ENCODE data around the gene IRF7. TPM values are rescaled to one million over a fixed set of nuclear protein-coding genes. Genes with fewer than 3 reads are reported as not detected.
A peak's percentile ranks its signal among the peaks of the same experiment; 100 is the strongest.

IRF7 gene
- total RNA-seq, 5 donors from 2014 or later (not counting 1 experiment from before 2014, with no cell fraction given) = 58.9 to 128 (median 73.7) TPM

DNA sequence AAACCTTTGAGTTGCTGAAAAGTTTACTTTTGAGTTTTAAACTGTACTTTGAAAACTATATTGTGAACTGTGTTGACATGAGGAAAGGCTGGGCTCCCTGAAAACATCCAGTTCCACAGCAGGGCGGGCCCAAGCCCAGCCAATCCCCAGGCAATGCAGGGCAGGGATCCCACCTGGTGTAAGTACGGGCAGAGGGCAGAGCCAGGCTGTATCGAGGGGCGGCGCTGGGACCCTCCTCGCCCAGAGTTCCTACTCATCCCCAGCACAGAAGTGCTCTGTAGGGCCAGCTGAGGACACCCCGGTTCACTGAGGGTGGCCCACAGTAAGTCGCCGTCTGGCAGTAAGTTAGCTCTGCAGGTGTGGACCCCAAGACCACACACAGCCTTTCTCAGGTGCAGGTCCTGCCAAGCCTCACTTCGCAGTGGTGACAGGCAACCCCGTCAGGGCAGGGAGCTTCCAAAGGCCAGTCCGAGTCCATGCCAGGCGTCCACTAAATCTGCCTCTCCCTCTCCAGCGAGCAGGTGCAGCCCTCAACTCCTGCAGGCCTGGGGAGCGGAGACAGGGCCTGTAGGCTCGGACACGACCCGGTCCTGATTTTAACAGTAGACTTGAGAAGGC is 48.6 kb downstream of the IRF7 start:
- ATAC-seq (replicated peaks in 1 of 4) (no peak), DNase-seq (no peak)
- Mint-ChIP-seq H3K27me3 (no peaks in the 10 kb centered on the region), H3K36me3 (peaks cover 2% of the 10 kb centered on the region), H3K27ac (peak overlapping the region; percentile 75 to 90), H3K4me3 (peak overlapping the region; percentile 56 to 75 (median 65)), H3K4me1 (peaks cover 0 to 12% (median 3%) of the 10 kb centered on the region in 3 donors), H3K9me3 (no peaks in the 10 kb centered on the region)
- WGBS (ENCODE audit: insufficient coverage) = 93% methylated on average over 15 of the region's 18 CpGs
- Histone ChIP-seq H3K27ac (ENCODE audit: low read length) (no peak overlapping the region), H3K27me3 (replicated peaks in 1 of 2; ENCODE audit: control insufficient read depth in 2 of 2, extremely low read depth in 1 of 2, insufficient read depth in 2 of 2, low read length in 1 of 2) (peaks cover 0 to 5% of the 10 kb centered on the region in 2 experiments), H3K9me3 (no peaks in the 10 kb centered on the region), H3K36me3 (ENCODE audit: control insufficient read depth in 2 of 2, extremely low read depth in 1 of 2, insufficient read depth in 1 of 2, low read length in 1 of 2) (peaks cover 11 to 12% of the 10 kb centered on the region in 2 donors), H3K4me1 (ENCODE audit: control insufficient read depth in 1 of 2, extremely low read depth in 1 of 2, insufficient read depth in 2 of 2, low read length in 2 of 2) (peaks cover 0 to 24% of the 10 kb centered on the region in 2 experiments), H3K4me3 (ENCODE audit: control insufficient read depth in 1 of 2, extremely low read depth in 1 of 2, low read length in 1 of 2) (no peak overlapping the region)
- POLR2A ChIA-PET = no interaction called here
- CTCF ChIA-PET = interaction anchor here in 1 of 2 donors (0.7 kb wide), 1 partner anchor 155 kb away, joined by 3 read pairs; no protein-coding TSS in a partner anchor

DNA sequence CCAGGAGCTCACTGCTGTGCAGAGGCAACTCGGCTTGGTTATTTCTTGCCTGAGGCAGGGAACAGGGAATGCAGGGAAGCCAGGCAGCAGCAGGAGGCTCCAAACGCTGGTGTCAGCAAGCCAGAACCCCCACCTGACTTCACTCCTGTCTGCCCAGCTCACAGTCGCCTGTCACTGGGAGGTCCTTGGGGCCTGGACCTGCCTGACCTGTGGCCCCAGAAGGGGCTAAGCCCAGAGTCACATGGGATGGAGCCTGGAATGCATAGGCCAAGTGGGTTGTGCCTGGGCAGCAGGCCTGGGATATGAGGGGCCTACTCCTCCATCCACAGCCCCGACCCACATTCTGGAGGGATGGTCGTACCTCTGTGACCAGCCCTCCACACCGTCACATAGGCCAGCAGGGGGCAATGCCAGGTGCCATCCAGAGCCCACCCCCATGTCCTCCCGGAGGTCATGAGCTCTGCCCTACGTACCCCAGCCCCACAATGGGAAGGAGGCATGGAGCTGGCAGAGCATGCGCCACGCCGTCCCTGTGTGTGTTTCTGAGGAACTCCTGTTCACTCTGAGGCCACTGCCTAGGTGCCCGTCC is 49.7 kb downstream of the IRF7 start:
- Histone ChIP-seq H3K9me3 (no peaks in the 10 kb centered on the region), H3K4me1 (ENCODE audit: control insufficient read depth in 1 of 2, extremely low read depth in 1 of 2, insufficient read depth in 2 of 2, low read length in 2 of 2) (peaks cover 5 to 32% of the 10 kb centered on the region in 2 experiments), H3K27me3 (replicated peaks in 1 of 2; ENCODE audit: control insufficient read depth in 2 of 2, extremely low read depth in 1 of 2, insufficient read depth in 2 of 2, low read length in 1 of 2) (no peaks in the 10 kb centered on the region), H3K27ac (ENCODE audit: low read length) (no peak overlapping the region), H3K36me3 (ENCODE audit: control insufficient read depth in 2 of 2, extremely low read depth in 1 of 2, insufficient read depth in 1 of 2, low read length in 1 of 2) (peaks cover 11 to 12% of the 10 kb centered on the region in 2 donors), H3K4me3 (ENCODE audit: control insufficient read depth in 1 of 2, extremely low read depth in 1 of 2, low read length in 1 of 2) (no peak overlapping the region)
- ATAC-seq (replicated peaks in 1 of 4) = no peak
- POLR2A ChIA-PET = no interaction called here
- H3K36me3 Mint-ChIP-seq = peaks cover 2% of the 10 kb centered on the region
- H3K9me3 Mint-ChIP-seq = no peaks in the 10 kb centered on the region
- peaks cover 5 to 18% (median 12%) of the 10 kb centered on the region in 3 donors for H3K4me1 Mint-ChIP-seq
- CTCF ChIA-PET = interaction anchor here (0.7 kb wide), 2 partner anchors 13 to 156 kb away, joined by 3 read pairs; no protein-coding TSS in a partner anchor
- WGBS (ENCODE audit: insufficient coverage) = 93% methylated on average over 8 of the region's 12 CpGs
- DNase-seq = no peak
- H3K27me3 Mint-ChIP-seq = no peaks in the 10 kb centered on the region
- no peak overlapping the region for H3K4me3 Mint-ChIP-seq
- H3K27ac Mint-ChIP-seq = peak overlapping the region in 1 of 2 donors; percentile 55

- no peaks in the 10 kb centered on the region for H3K27me3 Mint-ChIP-seq
- peaks cover 2% of the 10 kb centered on the region for H3K36me3 Mint-ChIP-seq
- ATAC-seq (replicated peaks in 1 of 4) (no peak), DNase-seq (no peak)
- ChIA-PET POLR2A (no interaction called here), CTCF (interaction anchor here in 1 of 2 donors (0.5 kb wide), 1 partner anchor 276 kb away, joined by 4 read pairs; no protein-coding TSS in a partner anchor)
- H3K27ac Mint-ChIP-seq = no peak overlapping the region
- H3K4me1 Mint-ChIP-seq = peaks cover 15 to 21% (median 16%) of the 10 kb centered on the region in 3 donors
- peaks cover 11 to 12% of the 10 kb centered on the region in 2 donors for H3K36me3 ChIP-seq (ENCODE audit: control insufficient read depth in 2 of 2, extremely low read depth in 1 of 2, insufficient read depth in 1 of 2, low read length in 1 of 2)
- no peak overlapping the region for H3K27ac ChIP-seq (ENCODE audit: low read length)
- no peaks in the 10 kb centered on the region for H3K9me3 Mint-ChIP-seq
- no peaks in the 10 kb centered on the region for H3K9me3 ChIP-seq
- no peaks in the 10 kb centered on the region for H3K27me3 ChIP-seq (replicated peaks in 1 of 2; ENCODE audit: control insufficient read depth in 2 of 2, extremely low read depth in 1 of 2, insufficient read depth in 2 of 2, low read length in 1 of 2)
- H3K4me3 Mint-ChIP-seq = peak overlapping the region in 1 of 3 donors; percentile 3
- H3K4me1 ChIP-seq (ENCODE audit: control insufficient read depth in 1 of 2, extremely low read depth in 1 of 2, insufficient read depth in 2 of 2, low read length in 2 of 2) = peaks cover 5 to 36% of the 10 kb centered on the region in 2 experiments
- WGBS (ENCODE audit: insufficient coverage) = 96% methylated on average over 5 of the region's 12 CpGs
- H3K4me3 ChIP-seq (ENCODE audit: control insufficient read depth in 1 of 2, extremely low read depth in 1 of 2, low read length in 1 of 2) = no peak overlapping the region
These were observed 51.8 kb downstream of the IRF7 start for GRCh38 chr11:563812-564578.

GRCh38 chr11:563066-563811 is 52.5 kb downstream of the IRF7 start:
- ChIA-PET CTCF (interaction anchor here in 1 of 2 donors (0.5 kb wide), 1 partner anchor 275 kb away, joined by 4 read pairs; no protein-coding TSS in a partner anchor), POLR2A (no interaction called here)
- ATAC-seq (replicated peaks in 1 of 4) = no peak
- Mint-ChIP-seq H3K27me3 (no peaks in the 10 kb centered on the region), H3K4me1 (peaks cover 15 to 21% (median 18%) of the 10 kb centered on the region in 3 donors), H3K27ac (no peak overlapping the region), H3K36me3 (peaks cover 2% of the 10 kb centered on the region), H3K9me3 (no peaks in the 10 kb centered on the region), H3K4me3 (no peak overlapping the region)
- Histone ChIP-seq H3K9me3 (no peaks in the 10 kb centered on the region), H3K36me3 (ENCODE audit: control insufficient read depth in 2 of 2, extremely low read depth in 1 of 2, insufficient read depth in 1 of 2, low read length in 1 of 2) (peaks cover 11 to 12% of the 10 kb centered on the region in 2 donors), H3K27me3 (replicated peaks in 1 of 2; ENCODE audit: control insufficient read depth in 2 of 2, extremely low read depth in 1 of 2, insufficient read depth in 2 of 2, low read length in 1 of 2) (no peaks in the 10 kb centered on the region), H3K4me1 (ENCODE audit: control insufficient read depth in 1 of 2, extremely low read depth in 1 of 2, insufficient read depth in 2 of 2, low read length in 2 of 2) (peaks cover 5 to 34% of the 10 kb centered on the region in 2 experiments), H3K27ac (ENCODE audit: low read length) (no peak overlapping the region), H3K4me3 (ENCODE audit: control insufficient read depth in 1 of 2, extremely low read depth in 1 of 2, low read length in 1 of 2) (no peak overlapping the region)
- 92% methylated on average over 10 of the region's 18 CpGs for WGBS (ENCODE audit: insufficient coverage)
- no peak for DNase-seq

Other genes starting within 250 kb of the IRF7 start
- gene B4GALNT4, start 246.5 kb downstream of the IRF7 start, total RNA-seq = 1 to 10 TPM; 1.7 to 5.6 (median 2.8) TPM
- gene PKP3, start 221.7 kb downstream of the IRF7 start, total RNA-seq = under 1 TPM in 4 of 5 donors, not detected in 1; 0.32 to 0.85 (median 0.47) TPM
- gene SIGIRR, start 201.0 kb downstream of the IRF7 start, total RNA-seq = 100 to 1,000 TPM; 395 to 488 (median 460) TPM
- 100 to 1,000 TPM; 103 to 128 (median 120) TPM for gene ANO9, start 173.9 kb downstream of the IRF7 start, total RNA-seq
- 10 to 100 TPM; 22.4 to 33.5 (median 28.7) TPM for gene PTDSS2, start 165.7 kb downstream of the IRF7 start, total RNA-seq
- gene RNH1, start 108.7 kb downstream of the IRF7 start, total RNA-seq = 100 to 1,000 TPM; 126 to 141 (median 131) TPM
- 10 to 100 TPM; 27.6 to 53.4 (median 47.6) TPM for gene HRAS, start 80.4 kb downstream of the IRF7 start, total RNA-seq
- gene LRRC56, start 78.4 kb downstream of the IRF7 start, total RNA-seq = 1 to 10 TPM; 3.4 to 6.1 (median 5.6) TPM
- 10 to 100 TPM in 1 of 5 donors, 1 to 10 TPM in 4; 5.1 to 13.4 (median 8.8) TPM for gene LMNTD2, start 55.2 kb downstream of the IRF7 start, total RNA-seq
- 10 to 100 TPM; 23.2 to 68.4 (median 63.4) TPM for gene RASSF7, start 55.0 kb downstream of the IRF7 start, total RNA-seq
- 10 to 100 TPM; 40.2 to 69.4 (median 66.3) TPM for gene PHRF1, start 39.5 kb downstream of the IRF7 start, total RNA-seq
- gene CDHR5, start 9.0 kb upstream of the IRF7 start, total RNA-seq = under 1 TPM in 2 of 5 donors, not detected in 3; 0.26 to 0.29 TPM
- not detected for gene SCT, start 11.2 kb upstream of the IRF7 start, total RNA-seq
- 1 to 10 TPM in 2 of 5 donors, under 1 TPM in 3; 0.49 to 1.3 (median 0.98) TPM for gene DRD4, start 21.3 kb upstream of the IRF7 start, total RNA-seq
- gene DEAF1, start 79.3 kb upstream of the IRF7 start, total RNA-seq = 100 to 1,000 TPM in 1 of 5 donors, 10 to 100 TPM in 4; 55.8 to 121 (median 57.3) TPM
- 10 to 100 TPM; 21.2 to 43.9 (median 42.4) TPM for gene TMEM80, start 79.9 kb upstream of the IRF7 start, total RNA-seq
- 10 to 100 TPM in 4 of 5 donors, 1 to 10 TPM in 1; 7.5 to 18.5 (median 14.6) TPM for gene EPS8L2, start 90.3 kb upstream of the IRF7 start, total RNA-seq
- 100 to 1,000 TPM in 3 of 5 donors, 10 to 100 TPM in 2; 60.5 to 106 (median 102) TPM for gene TALDO1, start 131.5 kb upstream of the IRF7 start, total RNA-seq
- gene GATD1, start 161.5 kb upstream of the IRF7 start, total RNA-seq = 10 to 100 TPM; 40.8 to 73.5 (median 70.2) TPM
- gene CEND1, start 174.1 kb upstream of the IRF7 start, total RNA-seq = under 1 TPM in 3 of 5 donors, not detected in 2; 0.18 to 0.28 (median 0.20) TPM
- gene SLC25A22, start 182.3 kb upstream of the IRF7 start, total RNA-seq = 10 to 100 TPM; 22.4 to 37.4 (median 35.1) TPM
- 10 to 100 TPM; 31.1 to 46.6 (median 39.1) TPM for gene PIDD1, start 189.3 kb upstream of the IRF7 start, total RNA-seq
- gene RPLP2, start 194.0 kb upstream of the IRF7 start, total RNA-seq = 1,000 to 10,000 TPM; 4,736 to 5,826 (median 5,260) TPM
- gene PNPLA2, start 203.0 kb upstream of the IRF7 start, total RNA-seq = 100 to 1,000 TPM; 172 to 212 (median 206) TPM
- 1 to 10 TPM; 1.4 to 2.9 (median 1.5) TPM for gene CRACR2B, start 212.0 kb upstream of the IRF7 start, total RNA-seq
- 10 to 100 TPM; 14.9 to 28.2 (median 25.6) TPM for gene CD151, start 217.0 kb upstream of the IRF7 start, total RNA-seq
- gene POLR2L, start 226.6 kb upstream of the IRF7 start, total RNA-seq = 10 to 100 TPM; 34.2 to 73.9 (median 68.7) TPM
- 1 to 10 TPM; 3.1 to 5.8 (median 4.4) TPM for gene TSPAN4, start 226.9 kb upstream of the IRF7 start, total RNA-seq